GM12873 (cell line): ENCODE measurements around the gene A2ML1.

Experiments used
- TF ChIP-seq, protein P1 (sequence below): IDR thresholded peaks from 2 replicates; pipeline ENCODE4 v1.5.1; 2012; ENCODE audit warnings: low read depth, mild to moderate bottlenecking, moderate library complexity, low read length, control low read depth; ENCODE audit not compliant: insufficient read depth; ENCODE audit errors: missing control alignments

A2ML1 gene

DNA sequence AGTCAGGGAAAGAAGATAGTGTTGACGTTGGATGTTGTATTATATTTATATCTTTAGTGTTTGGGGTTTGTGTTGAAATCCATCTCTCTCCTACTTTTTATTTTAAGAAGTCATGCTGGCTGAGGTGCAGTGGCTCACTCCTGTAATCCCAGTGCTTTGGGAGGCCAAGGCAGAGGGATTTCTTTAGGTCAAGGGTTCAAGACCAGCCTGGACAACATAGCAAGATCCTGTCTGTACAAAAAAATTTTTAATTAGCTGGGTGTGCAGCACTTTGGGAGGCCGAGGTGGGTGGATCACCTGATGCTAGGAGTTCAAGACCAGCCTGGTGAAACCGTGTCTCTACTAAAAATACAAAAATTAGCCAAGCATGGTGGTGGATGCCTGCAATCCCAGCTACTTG is 23.9 kb downstream of the A2ML1 start:
- TF ChIP-seq, protein P1, sequence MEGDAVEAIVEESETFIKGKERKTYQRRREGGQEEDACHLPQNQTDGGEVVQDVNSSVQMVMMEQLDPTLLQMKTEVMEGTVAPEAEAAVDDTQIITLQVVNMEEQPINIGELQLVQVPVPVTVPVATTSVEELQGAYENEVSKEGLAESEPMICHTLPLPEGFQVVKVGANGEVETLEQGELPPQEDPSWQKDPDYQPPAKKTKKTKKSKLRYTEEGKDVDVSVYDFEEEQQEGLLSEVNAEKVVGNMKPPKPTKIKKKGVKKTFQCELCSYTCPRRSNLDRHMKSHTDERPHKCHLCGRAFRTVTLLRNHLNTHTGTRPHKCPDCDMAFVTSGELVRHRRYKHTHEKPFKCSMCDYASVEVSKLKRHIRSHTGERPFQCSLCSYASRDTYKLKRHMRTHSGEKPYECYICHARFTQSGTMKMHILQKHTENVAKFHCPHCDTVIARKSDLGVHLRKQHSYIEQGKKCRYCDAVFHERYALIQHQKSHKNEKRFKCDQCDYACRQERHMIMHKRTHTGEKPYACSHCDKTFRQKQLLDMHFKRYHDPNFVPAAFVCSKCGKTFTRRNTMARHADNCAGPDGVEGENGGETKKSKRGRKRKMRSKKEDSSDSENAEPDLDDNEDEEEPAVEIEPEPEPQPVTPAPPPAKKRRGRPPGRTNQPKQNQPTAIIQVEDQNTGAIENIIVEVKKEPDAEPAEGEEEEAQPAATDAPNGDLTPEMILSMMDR: no peak

GRCh38 chr12:8847435-8847834 is 25.0 kb downstream of the A2ML1 start:
- TF ChIP-seq, protein P1: no peak

- TF ChIP-seq, protein P1: no peak
Measured at GRCh38 chr12:8849876-8850275, 27.5 kb downstream of the A2ML1 start.

DNA sequence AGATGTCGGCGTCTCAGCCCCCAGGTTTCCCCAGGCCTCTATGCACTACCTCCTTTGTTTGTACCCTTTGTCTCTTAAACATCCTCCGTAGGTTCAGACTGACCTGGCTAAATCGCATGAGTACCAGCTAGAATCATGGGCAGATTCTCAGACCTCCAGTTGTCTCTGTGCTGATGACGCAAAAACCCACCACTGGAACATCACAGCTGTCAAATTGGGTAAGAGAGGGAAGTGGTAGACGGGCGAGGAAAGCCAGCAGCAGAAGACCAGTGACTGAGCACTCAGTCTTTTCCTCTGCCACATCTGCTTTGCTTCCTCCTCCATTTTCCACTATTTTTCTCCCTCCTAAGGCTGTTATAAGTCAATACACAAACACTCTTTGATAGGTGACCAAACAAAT is 29.7 kb downstream of the A2ML1 start:
- TF ChIP-seq, protein P1: no peak

DNA sequence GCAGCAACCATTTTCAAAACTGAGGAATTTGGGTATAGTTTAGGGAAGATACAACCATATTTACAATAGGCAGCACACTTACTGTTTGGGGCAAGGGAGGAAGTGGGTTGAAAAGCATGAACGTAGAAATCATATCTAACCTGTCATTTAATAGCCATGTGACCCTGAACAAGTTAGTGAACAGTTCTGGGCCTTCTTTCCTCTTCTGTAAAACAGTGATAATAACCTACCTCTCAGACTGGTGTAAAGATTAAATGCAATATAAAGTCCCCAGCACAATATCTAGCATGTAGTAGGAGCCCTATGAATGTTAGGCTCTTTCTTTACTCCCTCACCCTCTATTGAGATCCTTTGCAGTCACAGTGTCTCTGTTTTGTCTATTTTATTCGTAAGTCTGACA is 33.5 kb downstream of the A2ML1 start:
- TF ChIP-seq, protein P1: no peak

GRCh38 chr12:8860165-8860961 is 37.9 kb downstream of the A2ML1 start:
- TF ChIP-seq, protein P1: peak; percentile 83

DNA sequence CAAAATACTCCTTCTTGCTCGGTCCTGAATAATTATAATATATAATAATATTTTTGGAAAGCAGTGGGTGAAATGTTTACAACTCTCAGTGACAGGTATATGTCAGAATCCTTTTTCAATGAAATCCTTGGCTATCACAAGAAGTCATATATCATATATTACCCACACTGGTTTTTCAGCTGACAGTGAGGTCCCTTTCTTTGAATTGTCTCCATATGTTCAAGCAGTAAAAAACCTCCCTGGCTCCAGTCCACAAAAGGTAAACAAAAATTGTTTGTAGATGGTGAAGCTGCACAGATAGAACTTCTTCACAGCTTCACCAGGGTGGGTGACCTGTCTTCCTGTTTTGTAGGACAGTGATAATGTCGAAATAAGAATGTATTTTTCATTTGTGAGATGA is 44.0 kb downstream of the A2ML1 start:
- TF ChIP-seq, protein P1: no peak

- TF ChIP-seq, protein P1: no peak
Measured at GRCh38 chr12:8867009-8867408, 44.6 kb downstream of the A2ML1 start.
